GM21723 (cell line): Measurements from ENCODE around the gene EXOSC1.
"Not testable (repeated sequence)": the region's sequence is repeated elsewhere in the genome, so short reads cannot be mapped to it uniquely, and the experiment has no call there.

Source experiments
- ATAC-seq: cut with Tn5 transposase; IDR thresholded peaks from one replicate; pipeline ENCODE4 v1.9.1; 2021; ENCODE audit warnings: mild to moderate bottlenecking, moderate library complexity; ENCODE audit not compliant: unreplicated experiment

EXOSC1 gene

GRCh38 chr10:97411406-97411805 is 34.4 kb downstream of the EXOSC1 start:
- ATAC-seq = no peak

- no peak for ATAC-seq
Measured at GRCh38 chr10:97408496-97408992, 37.3 kb downstream of the EXOSC1 start.

DNA sequence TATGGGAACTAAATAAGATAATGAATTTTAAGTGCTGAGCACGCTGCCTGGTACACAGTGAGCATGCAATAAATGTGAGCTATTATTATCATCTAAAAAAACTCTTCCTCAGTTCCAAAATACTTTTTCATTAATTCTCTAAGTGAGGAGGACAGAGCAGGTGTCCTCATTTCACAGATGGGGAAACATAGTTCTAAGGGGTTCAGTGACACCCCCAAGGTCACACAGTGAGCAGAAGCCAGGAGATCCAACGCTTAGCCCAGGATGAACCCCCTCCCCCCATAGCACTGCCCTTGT is 37.9 kb downstream of the EXOSC1 start:
- ATAC-seq = no peak

DNA sequence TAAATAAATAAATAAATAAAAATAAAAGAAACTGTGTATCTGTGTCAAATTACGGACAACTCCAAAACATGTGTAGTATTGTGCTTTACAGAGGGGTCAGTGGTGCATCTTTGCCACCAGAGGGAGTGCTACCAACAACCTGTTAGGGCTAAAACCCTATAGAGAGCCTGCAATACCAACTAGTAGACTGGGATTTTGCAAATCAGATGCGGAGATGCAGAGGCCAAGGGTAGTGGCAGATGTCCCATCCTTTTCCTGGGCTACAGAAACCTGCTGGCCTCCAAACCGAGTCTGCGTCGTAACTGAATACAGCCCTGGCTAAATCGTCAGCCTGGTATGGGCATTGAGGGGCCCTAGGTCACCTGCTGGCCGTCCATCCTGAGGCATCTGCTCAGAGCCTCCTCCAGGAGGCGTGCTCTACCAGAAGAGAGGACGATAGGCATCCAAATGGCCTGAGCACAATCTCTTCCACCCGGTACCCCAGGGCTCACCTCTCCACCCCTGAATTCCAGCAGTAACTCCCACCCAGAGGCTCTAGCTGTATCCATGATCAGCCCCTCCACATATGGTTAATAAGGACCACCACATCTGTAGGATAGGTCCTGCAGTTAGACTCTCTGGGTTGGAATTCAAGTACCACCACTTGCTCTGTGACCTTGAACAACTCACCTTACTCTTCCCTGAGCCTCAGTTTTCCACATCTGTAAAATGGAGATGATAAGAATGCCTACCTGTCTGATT is 38.4 kb downstream of the EXOSC1 start:
- peak; percentile 96 for ATAC-seq

DNA sequence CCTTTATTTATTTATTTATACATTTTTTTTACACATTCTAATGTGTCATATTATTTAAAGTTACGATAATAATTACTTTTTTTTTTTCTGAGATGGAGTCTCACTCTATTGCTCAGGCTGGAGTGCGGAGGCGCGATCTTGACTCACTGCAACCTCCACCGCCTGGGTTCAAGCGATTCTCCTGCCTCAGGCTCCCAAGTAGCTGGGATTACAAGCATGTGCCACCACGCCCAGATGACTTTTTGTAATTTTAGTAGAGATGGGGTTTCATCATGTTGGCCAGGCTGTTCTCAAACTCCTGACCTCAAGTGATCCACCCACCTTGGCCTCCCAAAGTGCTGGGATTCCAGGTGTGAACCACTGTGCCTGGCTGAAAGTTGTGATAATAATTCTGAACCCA is 39.3 kb downstream of the EXOSC1 start:
- ATAC-seq = not testable (repeated sequence)

DNA sequence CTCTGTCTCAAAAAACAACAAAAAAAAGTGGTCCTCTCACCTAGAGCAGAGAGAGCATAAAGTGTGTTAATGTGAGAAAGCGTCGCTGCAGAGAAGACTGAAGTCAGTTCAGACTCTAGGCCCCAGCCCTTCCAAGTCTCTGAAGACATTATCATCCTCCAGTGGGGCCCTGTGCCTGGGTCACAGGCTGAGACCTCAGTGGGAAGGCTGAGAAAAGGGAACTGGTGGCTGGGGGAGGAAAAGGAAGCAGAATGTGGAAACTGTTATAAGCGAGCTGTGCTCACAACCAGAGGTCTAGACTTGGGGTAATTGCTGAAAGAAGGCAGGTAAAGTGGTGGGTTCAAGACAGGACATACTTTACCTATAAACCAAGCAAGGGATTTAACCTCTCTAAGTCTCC is 39.7 kb downstream of the EXOSC1 start:
- ATAC-seq = no peak

DNA sequence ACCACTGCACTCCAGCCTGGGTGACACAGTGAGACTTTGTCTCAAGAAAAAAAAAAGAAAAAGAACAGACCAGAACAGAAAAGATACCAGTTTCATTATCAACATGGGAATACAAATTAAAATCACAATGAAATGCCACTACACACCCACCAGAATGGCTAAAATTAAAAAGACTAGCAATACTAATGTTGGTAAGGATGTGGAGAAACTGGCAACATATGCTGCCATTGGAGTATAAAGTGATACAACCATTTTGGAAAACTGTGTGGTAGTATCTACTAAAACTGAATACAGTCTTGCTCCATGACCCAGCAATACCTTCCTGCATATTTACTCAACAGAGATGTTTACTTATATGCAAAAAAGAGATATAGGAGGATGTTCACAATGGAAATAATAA is 41.8 kb downstream of the EXOSC1 start:
- ATAC-seq = no peak

GRCh38 chr10:97401455-97401919 is 44.3 kb downstream of the EXOSC1 start:
- no peak for ATAC-seq

DNA sequence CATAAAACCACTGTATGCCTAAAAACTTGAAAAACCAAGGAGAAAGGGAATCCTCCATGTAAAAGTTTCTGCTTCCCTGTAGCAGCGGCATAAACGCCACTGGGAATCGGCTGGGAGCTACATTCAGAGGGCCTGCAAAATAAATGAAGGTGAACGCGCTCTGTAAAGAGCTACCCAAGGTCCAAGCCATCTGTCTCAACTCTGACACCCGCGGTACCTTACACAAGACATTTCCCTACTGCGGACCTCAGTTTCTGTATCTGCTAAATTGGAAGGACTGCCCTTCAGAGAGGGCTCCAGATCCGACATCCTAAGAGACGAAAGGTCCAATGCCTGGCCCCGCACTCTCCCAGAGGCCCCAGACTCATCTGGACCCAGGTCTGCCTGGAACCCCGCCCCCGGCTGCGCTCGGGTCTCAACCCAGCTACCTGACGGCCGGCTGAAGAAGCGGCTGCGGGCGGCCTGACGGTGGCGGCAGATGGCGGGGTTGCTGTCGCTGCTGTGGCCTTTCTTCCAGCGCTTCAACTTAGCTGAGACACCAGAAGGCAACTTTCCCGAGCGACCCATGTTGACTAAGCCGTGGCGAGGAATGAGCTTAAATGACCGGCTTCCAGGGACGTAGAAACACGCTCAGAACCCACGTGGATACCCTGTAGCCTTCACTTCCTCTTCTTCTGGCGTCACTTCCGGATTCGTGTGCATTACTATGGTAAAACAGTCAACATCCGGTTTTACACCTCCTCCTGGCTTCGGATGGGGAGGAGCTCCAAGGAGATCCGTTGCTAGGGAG is 44.9 kb downstream of the EXOSC1 start, which contains the start of gene RRP12:
Gene RRP12 (minus strand): TSS at position 676 of the 790 bp plus-strand sequence. CDS start 109 bp downstream, at position 567.
- ATAC-seq = peak; percentile 97

DNA sequence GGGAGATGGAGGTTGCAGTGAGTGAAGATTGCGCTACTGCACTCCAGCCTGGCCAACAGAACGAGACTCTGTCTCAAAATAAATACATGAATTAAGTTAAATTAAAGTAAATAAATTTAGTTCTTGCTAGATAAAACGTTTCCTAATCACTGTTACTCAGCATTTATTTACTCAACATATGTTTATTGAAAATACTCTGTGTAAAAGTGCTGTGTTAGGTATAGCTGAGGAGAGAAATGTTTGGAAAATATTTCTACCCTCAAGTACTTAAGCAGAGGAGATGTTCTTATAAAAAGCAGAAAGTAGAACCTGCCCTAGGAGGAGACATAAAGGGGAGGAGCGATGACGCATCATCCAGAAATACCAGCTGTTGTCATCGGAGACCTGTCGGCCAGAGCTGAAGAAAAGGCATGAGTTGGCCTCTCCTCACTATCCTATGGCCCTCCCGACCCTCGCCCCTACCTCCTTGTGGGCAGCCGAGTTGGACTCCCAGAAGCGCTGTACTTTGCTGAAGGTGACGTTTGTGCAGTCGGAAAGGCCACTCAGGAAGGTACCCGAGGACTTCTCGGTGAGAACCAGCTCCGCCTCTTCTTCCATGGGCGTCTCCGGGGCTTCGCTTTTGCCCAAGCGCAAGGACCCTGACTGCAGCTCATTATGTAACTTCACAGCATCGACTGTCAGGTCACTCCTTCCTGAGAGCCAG is 45.8 kb downstream of the EXOSC1 start:
- ATAC-seq = no peak

GRCh38 chr10:97396056-97396455 is 49.8 kb downstream of the EXOSC1 start:
- ATAC-seq = no peak

DNA sequence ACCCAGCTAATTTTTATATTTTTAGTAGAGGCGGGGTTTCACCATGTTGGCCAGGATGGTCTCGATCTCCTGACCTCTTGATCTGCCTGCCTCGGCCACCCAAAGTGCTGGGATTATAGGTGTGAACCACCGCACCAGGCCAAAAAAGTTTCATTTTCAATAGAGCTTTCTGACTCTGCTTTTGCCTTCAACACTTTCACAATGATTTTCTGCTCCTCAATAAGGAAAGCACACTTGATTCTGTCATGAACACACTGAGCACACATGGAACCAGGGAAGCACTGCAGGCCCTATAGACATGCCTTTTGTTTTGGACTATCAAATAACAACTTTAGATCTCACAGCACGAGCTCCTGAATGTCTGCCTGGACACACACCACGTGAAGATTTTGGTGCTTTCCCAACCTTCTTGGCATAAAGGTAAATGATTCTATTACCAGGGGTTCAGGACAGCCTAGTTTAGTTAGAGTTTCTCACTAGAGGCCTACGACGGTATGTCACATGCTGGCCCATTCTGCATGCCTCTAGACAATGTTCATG is 52.7 kb downstream of the EXOSC1 start:
- ATAC-seq = no peak

DNA sequence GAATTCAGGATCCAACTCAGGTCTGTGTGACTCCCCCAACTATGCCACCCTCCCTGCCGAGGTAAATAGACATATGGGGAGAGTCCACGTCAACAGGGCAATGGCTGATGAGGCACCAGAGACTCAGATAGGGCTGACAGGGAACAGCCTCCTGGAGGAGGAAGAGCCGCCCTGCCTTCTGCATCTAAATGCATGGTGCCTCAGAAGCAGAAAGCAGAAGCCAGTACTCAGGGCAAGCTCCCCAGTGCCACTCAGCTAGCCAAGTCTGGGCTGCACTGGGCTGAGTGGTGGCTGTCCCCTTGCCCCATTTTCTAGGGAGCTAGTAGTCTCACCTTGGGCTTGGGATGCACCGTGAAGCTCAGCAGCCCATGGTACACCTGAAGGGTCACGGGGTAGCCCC is 55.7 kb downstream of the EXOSC1 start:
- no peak for ATAC-seq

GRCh38 chr10:97388152-97388551 is 57.7 kb downstream of the EXOSC1 start:
- no peak for ATAC-seq
